WERI-Rb-1 (cell line): Measurements from ENCODE around the gene UMAD1.

Source experiments
- DNase-seq: peaks from one replicate; pipeline ENCODE4 v3.0.0-alpha.2; 2020
- H3K27ac ChIP-seq: fragments of 250-450 bp; sonication (Bioruptor Pico); 2 replicates; pipeline ENCODE4 v1.5.1; 2020; ENCODE audit warnings: mild to moderate bottlenecking, moderate library complexity
- H3K27me3 ChIP-seq: fragments of 250-450 bp; sonication (Bioruptor Pico); 2 replicates; pipeline ENCODE4 v1.5.1; 2021; ENCODE audit warnings: mild to moderate bottlenecking, low read depth, moderate library complexity; ENCODE audit not compliant: insufficient read depth, severe bottlenecking
- H3K36me3 ChIP-seq: fragments of 250-450 bp; sonication (Bioruptor Pico); 2 replicates; pipeline ENCODE4 v1.5.1; 2020; ENCODE audit warnings: mild to moderate bottlenecking, moderate library complexity
- H3K4me3 ChIP-seq: 2 replicates; pipeline ENCODE4 v1.5.1; 2011; ENCODE audit warnings: low read depth, mild to moderate bottlenecking, control low read depth, low read length
- H3K9me3 ChIP-seq: fragments of 250-450 bp; sonication (Bioruptor Pico); 2 replicates; pipeline ENCODE4 v1.5.1; 2021; ENCODE audit warnings: mild to moderate bottlenecking, moderate library complexity; ENCODE audit not compliant: severe bottlenecking
- CTCF ChIP-seq: IDR thresholded peaks from 2 replicates; pipeline ENCODE4 v1.5.1; 2011; ENCODE audit warnings: low read depth, mild to moderate bottlenecking, control low read depth, inconsistent platforms, low read length

The UMAD1 gene

GRCh38 chr7:7922684-7923385, 282.3 kb downstream of the UMAD1 start:
- no peak for TF ChIP-seq CTCF
- no peaks in the 10 kb centered on the region for H3K9me3 ChIP-seq
- no peak overlapping the region for H3K4me3 ChIP-seq
- no peaks in the 10 kb centered on the region for H3K36me3 ChIP-seq
- no peak overlapping the region for H3K27ac ChIP-seq
- no peak for DNase-seq
- H3K27me3 ChIP-seq, result no peaks in the 10 kb centered on the region

GRCh38 chr7:7923818-7924217, 283.3 kb downstream of the UMAD1 start:
- Histone ChIP-seq H3K27ac (no peak overlapping the region), H3K9me3 (no peaks in the 10 kb centered on the region), H3K27me3 (no peaks in the 10 kb centered on the region), H3K4me3 (no peak overlapping the region), H3K36me3 (no peaks in the 10 kb centered on the region)
- no peak for DNase-seq
- no peak for TF ChIP-seq CTCF

GRCh38 chr7:7924303-7924702, 283.8 kb downstream of the UMAD1 start:
- TF ChIP-seq CTCF, result no peak
- H3K27me3 ChIP-seq, result no peaks in the 10 kb centered on the region
- H3K9me3 ChIP-seq, result no peaks in the 10 kb centered on the region
- H3K27ac ChIP-seq, result no peak overlapping the region
- no peak overlapping the region for H3K4me3 ChIP-seq
- no peak for DNase-seq
- no peaks in the 10 kb centered on the region for H3K36me3 ChIP-seq
